ENCODE results near the gene DCAF12L2.
"Not testable (repeated sequence)": the region's sequence is repeated elsewhere in the genome, so short reads cannot be mapped to it uniquely, and the experiment has no call there.

The DCAF12L2 gene

DNA sequence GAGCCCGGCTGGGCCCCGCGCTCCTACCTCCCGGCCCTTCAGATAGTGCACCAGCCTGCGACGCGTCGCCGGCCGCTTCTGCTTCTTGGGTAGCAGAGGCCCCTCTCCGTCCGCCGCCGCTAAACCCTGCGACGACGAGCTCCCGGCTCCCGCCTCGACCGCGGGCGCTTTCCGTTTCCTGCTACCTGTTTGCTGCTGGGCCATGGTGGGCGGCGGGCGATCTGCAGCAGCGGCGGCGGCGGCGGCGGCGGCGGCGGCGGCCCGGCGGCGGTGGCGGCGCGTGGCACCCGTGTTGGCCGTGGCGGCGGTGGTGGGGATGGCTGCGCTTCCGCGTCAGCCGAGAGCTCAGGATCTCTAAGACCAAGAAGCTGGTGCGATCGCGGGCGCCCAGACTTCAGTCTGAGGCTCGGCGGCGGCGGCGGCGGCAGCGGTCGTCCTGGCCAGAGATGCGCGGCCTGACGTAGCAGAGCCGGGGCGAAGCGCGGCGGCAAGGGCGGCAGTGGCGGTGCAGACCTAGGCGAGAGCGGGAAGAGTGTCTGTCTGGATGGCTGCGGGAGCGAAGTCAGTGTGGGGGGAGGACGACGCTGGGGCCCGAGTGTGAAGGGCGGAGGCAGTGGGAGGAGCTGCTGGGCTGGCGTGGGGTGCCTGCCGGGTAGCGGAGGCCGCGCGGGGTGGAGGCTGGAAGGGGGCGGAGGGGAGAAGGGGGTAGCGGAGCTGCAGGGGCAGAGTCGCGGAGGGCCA is at the start of gene DCAF12L2:
Gene DCAF12L2 (minus strand): TSS at position 569 of the 741 bp plus-strand sequence. CDS start 365 bp downstream, at position 204.
- DNase-seq: no peak

DNA sequence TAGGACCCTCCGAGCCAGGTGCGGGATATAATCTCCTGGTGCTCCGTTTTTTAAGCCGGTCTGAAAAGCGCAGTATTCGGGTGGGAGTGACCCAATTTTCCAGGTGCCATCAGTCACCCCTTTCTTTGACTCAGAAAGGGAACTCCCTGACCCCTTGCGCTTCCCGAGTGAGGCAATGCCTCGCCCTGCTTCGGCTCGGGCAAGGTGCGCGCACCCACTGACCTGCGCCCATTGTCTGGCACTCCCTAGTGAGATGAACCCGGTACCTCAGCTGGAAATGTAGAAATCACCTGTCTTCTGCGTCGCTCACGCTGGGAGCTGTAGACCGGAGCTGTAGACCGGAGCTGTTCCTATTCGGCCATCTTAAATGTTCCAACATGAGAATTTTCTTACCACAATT is 24.8 kb upstream of the DCAF12L2 start:
- not testable (repeated sequence) for DNase-seq

DNA sequence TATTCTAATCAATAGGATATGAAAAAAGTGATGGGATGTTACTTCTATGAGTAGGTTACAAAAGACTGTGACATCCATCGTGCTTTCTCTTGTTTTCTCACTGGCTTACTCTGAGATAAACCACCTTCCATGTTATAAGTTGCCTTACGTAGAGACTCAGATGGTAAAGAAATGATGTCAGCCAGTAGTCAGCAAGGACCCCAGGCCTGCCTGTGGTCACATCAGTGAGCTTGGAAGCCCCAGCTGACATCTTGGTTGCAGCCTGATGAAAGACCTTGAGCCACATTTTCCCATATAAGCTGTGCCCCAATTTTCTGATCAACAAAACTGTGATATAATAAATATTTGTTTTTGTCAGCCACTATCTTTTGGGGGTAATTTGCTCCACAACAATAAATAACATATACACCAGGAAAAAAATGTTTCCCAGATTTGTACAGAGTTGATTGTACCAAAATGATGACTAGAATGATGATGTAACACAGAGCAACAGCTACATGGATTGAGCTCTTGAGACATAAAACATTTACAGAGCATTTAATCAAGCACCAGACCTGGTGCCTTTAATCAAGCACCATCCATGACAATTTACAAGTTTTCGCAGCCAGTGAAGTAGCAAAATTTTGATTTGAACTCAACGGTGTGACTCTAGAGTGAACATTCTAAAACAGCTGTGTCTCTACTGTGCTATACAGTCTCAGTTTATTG is 11.2 kb upstream of the DCAF12L2 start:
- no peak for DNase-seq

DNA sequence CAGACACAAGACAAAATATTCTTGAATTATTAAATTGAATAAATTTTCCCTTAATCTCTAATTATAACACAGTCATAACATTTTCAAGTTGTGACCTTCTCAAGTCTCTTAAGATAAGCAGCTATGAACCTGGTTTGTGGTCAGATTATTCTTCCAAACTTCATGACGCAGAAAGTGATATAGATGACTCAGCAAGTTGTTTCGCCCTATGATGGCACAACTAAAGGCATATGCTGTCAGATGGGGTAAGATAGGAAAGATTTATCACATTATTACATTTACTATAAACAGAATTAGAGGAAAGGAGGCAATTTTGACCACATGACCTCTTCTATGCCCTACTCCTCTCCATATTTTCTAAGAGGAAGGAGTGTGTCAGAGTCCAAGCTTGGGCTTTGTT is 4.6 kb upstream of the DCAF12L2 start:
- no peak for DNase-seq

DNA sequence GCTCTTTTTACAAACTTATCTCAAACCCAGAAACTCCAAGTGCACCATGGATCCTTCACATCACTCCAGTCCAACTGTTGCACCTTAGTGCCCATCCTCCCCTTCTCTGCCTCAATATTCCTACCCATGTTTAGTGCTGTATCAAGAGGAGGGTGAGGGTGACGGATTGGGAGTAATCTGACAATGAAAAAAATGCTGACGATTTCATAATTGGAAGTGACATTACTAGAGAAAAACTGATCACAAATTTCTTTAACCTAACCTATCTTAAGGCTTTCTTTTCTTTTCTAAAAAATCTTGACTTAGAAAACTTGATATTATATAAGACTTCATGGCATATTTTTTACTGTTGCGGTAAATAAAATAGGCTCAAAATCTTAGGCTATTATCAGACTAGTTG is 1.5 kb upstream of the DCAF12L2 start:
- DNase-seq: no peak

DNA sequence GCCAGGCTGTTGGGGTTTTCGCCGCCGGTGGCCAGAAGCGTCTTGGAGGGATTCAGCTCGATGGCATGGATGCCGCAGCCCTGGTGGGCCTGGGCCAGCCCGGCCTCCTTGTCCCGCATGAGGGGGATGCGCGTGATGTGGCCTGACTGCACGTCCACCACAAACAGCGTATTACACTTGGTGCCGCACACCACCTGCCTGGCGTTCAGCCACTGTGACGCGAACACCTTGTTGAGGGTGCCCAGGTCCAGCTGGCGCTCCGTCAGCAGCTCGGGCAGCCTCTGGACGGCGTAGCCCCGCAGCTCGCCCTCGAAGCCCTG is 728 bp downstream of the DCAF12L2 start:
- DNase-seq: no peak

DNA sequence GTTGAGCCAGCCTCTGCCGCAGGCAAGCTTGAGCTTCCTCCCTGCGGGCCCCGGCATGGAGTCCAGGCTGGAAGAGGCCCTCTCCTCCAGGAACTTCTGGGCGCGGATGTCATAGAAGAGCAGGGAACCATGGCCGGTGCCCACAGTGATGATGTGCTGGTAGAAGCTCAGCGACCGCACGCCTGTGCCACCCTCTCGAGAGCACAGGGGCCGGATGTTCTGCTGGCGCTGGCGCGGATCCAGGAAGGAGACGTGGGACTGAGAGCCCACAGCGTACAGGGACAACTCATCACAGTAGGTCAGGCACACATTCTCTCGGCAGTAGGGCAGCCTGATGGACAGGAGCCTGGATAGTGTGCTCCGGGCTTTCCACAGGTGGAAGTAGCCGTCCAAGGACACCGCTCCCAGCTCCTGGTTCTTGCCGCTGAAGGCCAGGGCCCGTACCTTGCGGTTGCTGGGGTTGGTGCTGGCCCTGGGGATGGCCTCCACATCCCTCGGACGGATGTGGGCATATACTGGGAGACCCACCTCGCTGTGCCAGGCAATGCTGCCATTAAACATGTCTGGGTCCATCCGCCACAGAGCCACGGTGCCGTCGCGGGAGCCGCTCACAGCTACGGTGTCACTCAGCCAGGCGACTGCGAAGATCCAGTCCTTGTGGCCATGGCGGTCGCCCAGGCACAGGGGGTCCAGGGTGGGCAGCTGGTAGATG is 1.2 kb downstream of the DCAF12L2 start:
- no peak for DNase-seq

DNA sequence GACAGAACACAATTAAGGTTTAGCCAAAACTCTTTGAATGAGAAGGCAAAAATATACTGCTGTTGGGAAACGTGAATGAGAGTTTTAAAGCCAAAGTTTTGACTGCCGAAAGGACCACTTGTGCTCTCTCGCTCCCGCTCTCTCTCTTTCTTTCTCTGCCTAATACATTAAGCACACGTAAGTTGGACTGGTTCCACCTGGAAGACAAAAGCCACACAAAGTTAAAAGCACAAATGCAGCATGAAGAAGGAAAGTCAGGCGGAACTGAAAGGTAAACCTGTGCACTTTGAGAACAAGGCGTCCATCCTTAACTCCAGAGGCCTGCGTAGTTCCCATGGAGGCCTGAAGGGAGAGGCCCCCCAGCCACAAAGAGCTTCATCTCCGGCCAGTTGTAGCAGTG is 1.9 kb downstream of the DCAF12L2 start:
- DNase-seq: no peak

DNA sequence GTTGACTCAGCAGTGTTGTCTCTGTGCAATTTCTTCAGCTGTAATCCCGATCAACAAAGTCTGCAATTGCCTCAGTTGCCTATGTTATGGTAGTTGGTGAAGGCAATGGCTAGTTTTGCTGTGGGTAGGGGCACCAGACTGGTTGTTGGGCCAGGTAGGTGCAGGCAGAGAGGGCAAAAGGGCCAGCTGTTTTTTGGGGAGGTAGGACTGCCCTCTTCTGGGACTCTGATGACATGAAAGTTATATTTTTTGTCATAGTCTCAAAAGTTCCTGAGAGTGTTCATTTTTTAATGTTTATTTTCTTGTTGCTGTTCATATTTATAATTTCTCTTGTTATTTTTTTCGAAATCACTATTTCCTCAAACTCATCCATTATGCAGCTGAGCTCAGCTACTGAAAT is 25.1 kb downstream of the DCAF12L2 start:
- DNase-seq: no peak

DNA sequence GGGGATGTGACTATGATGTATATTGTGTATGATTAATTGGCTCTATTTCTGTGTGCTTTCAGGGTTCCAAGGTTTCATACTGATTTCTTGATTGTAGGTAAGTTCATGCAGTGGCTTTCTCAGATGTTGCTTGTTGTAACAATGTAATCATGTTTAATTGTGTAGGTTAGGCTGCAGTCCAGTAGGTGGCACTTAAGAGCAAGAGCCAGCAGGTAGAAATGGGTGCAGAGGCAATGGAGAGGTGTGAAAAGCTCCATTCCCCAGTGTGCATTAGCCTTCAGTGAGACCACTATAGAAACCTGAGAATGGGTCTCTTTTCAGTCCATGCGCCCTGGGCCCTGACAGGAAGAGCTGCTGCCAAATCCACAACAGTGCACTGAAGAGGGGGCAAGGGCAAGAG is 28.2 kb downstream of the DCAF12L2 start:
- DNase-seq: no peak

DNA sequence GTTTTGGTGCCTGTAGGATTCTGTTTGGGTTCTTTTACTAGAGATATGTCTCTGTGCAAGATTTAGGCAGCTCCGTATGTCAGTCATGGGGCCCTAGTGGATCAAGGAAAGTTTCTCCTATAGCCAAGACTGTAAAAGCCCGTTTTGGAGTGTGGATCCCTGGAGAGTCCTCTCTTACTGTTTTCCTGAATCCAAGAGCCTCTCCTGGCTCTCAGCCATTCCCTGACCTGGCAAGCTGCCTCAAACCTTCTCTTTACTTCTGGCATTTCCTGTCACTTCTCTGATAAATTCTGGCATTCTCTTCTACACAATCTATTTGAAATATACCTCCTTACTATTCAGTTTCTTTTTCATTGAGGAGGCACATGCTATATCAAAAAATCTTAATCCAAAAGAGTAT is 41.4 kb downstream of the DCAF12L2 start:
- DNase-seq: no peak

Measured in CD4-positive, alpha-beta T cell treated with Interleukin-10 for 1 hour (primary cell).